ENCODE data around the gene RBPJL. TPM values are rescaled to one million over a fixed set of nuclear protein-coding genes. Genes with fewer than 3 reads are reported as not detected.

The RBPJL gene
- total RNA-seq, 1 experiment from 2014 or later = not detected

DNA sequence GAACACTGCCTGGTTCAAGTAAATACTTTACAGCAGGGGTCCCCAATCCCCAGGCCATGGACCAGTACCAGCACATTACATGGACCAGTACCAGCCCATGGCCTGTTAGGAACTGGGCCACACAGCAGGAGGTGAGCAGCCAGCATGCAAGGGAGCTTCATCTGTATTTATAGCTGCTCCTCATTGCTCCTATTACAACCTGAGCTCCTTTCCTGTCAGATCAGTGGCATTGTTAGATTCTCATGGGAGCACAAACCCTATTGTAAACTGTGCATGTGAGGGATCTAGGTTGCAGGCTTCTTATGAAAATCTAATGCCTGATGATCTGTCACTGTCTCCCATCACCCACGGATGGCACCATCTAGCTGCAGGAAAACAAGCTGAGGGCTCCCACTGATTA is 12.0 kb upstream of the RBPJL start:
- no TSS peak for BruUV-seq (replicated peaks)
- POLR2A ChIA-PET (ENCODE audit: unreplicated experiment) = no interaction called here
- Histone ChIP-seq H3F3A (ENCODE audit: low read length, unreplicated experiment) (no peaks in the 10 kb centered on the region), H3K4me1 (ENCODE audit: insufficient read depth, low read length) (peaks cover 6% of the 10 kb centered on the region), H3K9me3 (ENCODE audit: low read length) (no peaks in the 10 kb centered on the region), H3K27me3 (ENCODE audit: low read length) (no peaks in the 10 kb centered on the region), H3K79me2 (ENCODE audit: low read length) (no peaks in the 10 kb centered on the region), H3K9me2 (replicated peaks; ENCODE audit: low read length) (no peaks in the 10 kb centered on the region), H2AFZ (ENCODE audit: low read length) (no peak overlapping the region), H3K36me3 (ENCODE audit: low read depth, low read length) (no peaks in the 10 kb centered on the region), H4K20me1 (ENCODE audit: low read length) (no peaks in the 10 kb centered on the region), H3K27ac (ENCODE audit: low read length) (no peak overlapping the region), H3K4me3 (ENCODE audit: low read length) (no peak overlapping the region), H3K9ac (ENCODE audit: low read length) (no peak overlapping the region), H3K4me2 (ENCODE audit: low read length) (no peak overlapping the region)
- DNase-seq = no peak
- ATAC-seq = no peak
- CTCF ChIA-PET = interaction anchor here (0.6 to 2.4 kb wide), 12 partner anchors 10 to 1235 kb away, joined by 3 to 22 read pairs (median 4); partner anchors contain the start of genes SLPI and SYS1
- TF ChIP-seq, protein P1, sequence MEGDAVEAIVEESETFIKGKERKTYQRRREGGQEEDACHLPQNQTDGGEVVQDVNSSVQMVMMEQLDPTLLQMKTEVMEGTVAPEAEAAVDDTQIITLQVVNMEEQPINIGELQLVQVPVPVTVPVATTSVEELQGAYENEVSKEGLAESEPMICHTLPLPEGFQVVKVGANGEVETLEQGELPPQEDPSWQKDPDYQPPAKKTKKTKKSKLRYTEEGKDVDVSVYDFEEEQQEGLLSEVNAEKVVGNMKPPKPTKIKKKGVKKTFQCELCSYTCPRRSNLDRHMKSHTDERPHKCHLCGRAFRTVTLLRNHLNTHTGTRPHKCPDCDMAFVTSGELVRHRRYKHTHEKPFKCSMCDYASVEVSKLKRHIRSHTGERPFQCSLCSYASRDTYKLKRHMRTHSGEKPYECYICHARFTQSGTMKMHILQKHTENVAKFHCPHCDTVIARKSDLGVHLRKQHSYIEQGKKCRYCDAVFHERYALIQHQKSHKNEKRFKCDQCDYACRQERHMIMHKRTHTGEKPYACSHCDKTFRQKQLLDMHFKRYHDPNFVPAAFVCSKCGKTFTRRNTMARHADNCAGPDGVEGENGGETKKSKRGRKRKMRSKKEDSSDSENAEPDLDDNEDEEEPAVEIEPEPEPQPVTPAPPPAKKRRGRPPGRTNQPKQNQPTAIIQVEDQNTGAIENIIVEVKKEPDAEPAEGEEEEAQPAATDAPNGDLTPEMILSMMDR (conservative IDR thresholded peaks at IDR 0.05; ENCODE audit: low read depth, low read length) = no peak
- TF ChIP-seq EZH2phosphoT487 (IDR thresholded peaks at IDR 0.05; ENCODE audit: borderline replicate concordance, low read length) = no peak
- no peak for TF ChIP-seq EZH2 (IDR thresholded peaks at IDR 0.05; ENCODE audit: low read length, unreplicated experiment)
- intact Hi-C loops (cut with micrococcal nuclease) = loop anchor here (5.0 kb wide), 2 partner anchors 107 to 382 kb away; partner anchors contain the start of gene PABPC1L

DNA sequence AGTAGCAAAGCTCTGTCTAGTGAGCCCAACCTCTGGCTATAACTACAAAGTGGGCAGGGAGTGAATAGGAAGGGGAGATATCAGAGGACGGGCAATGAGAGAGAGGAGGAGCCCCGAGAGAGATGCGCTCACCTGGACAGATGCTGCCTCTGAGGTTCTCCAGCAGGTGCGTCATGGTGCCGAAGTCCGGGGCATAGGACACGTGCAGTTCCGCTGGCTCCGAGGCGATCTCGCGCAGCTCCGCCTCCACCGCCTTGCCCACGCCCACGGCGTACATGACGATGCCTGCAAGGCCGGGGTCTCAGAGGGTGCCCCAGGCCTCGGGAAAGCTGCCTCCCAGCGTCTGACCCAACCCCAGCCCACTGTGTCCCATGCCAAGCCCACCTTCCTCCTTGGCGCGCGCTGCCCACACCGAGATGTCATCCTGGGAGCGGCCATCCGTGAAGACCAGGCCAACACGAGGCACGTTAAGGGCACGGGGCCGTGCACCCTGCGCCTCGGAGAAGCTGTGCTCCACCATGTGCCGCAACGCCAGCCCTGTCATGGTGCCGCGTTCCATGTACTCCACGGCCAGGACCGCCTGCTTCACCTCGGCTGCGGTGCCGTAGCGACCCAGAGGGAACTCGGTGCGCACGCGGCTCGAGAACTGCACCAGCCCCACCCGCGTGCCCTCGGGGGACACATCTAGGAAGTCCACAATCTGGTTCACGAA is 8.7 kb upstream of the RBPJL start:
- ChIA-PET POLR2A (ENCODE audit: unreplicated experiment) (interaction anchor here (0.6 kb wide), 1 partner anchor 416 kb away, joined by 4 read pairs; no protein-coding TSS in a partner anchor), CTCF (no interaction called here)
- Histone ChIP-seq H3K27me3 (ENCODE audit: low read length) (no peaks in the 10 kb centered on the region), H3K4me3 (ENCODE audit: low read length) (no peak overlapping the region), H3K36me3 (ENCODE audit: low read depth, low read length) (no peaks in the 10 kb centered on the region), H3K4me1 (ENCODE audit: insufficient read depth, low read length) (peaks cover 5% of the 10 kb centered on the region), H3K79me2 (ENCODE audit: low read length) (no peaks in the 10 kb centered on the region), H3K9me3 (ENCODE audit: low read length) (no peaks in the 10 kb centered on the region), H4K20me1 (ENCODE audit: low read length) (no peaks in the 10 kb centered on the region), H3K9me2 (replicated peaks; ENCODE audit: low read length) (no peaks in the 10 kb centered on the region), H3K27ac (ENCODE audit: low read length) (no peak overlapping the region), H3F3A (ENCODE audit: low read length, unreplicated experiment) (no peaks in the 10 kb centered on the region), H2AFZ (ENCODE audit: low read length) (no peak overlapping the region), H3K4me2 (ENCODE audit: low read length) (no peak overlapping the region), H3K9ac (ENCODE audit: low read length) (no peak overlapping the region)
- TF ChIP-seq, protein P1 (conservative IDR thresholded peaks at IDR 0.05; ENCODE audit: low read depth, low read length) = no peak
- TF ChIP-seq EZH2 (IDR thresholded peaks at IDR 0.05; ENCODE audit: low read length, unreplicated experiment) (no peak), EZH2phosphoT487 (IDR thresholded peaks at IDR 0.05; ENCODE audit: borderline replicate concordance, low read length) (no peak)
- ATAC-seq (no peak), DNase-seq (no peak)
- BruUV-seq (replicated peaks) = no TSS peak
- intact Hi-C loops (cut with micrococcal nuclease) = no loop called here

DNA sequence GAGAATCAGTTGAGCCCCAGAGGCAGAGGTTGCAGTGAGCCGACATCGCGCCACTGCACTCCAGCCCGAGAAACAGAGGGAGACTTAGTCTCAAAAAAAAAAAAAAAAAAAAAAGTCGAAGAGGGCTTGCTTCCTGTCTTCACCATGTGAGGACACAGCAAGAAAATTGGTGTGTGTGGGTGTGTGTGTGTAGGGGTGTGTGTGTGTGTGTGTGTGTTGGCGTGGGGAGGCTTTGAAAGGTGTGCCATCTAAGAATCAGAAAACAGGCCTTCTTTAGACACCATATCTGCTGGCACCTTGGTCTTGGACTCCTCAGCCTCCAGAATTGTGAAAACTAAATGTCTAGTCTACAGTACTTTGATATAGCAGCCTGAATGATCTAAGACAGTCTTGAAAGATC is 6.9 kb upstream of the RBPJL start:
- no peaks in the 10 kb centered on the region for H3F3A ChIP-seq (ENCODE audit: low read length, unreplicated experiment)
- POLR2A ChIA-PET (ENCODE audit: unreplicated experiment) = no interaction called here
- TF ChIP-seq EZH2 (IDR thresholded peaks at IDR 0.05; ENCODE audit: low read length, unreplicated experiment) = no peak
- TF ChIP-seq, protein P1 (conservative IDR thresholded peaks at IDR 0.05; ENCODE audit: low read depth, low read length) = no peak
- no peak for TF ChIP-seq EZH2phosphoT487 (IDR thresholded peaks at IDR 0.05; ENCODE audit: borderline replicate concordance, low read length)
- no peaks in the 10 kb centered on the region for H3K9me3 ChIP-seq (ENCODE audit: low read length)
- H3K27ac ChIP-seq (ENCODE audit: low read length) = no peak overlapping the region
- no peak overlapping the region for H3K4me2 ChIP-seq (ENCODE audit: low read length)
- no peaks in the 10 kb centered on the region for H4K20me1 ChIP-seq (ENCODE audit: low read length)
- no peaks in the 10 kb centered on the region for H3K27me3 ChIP-seq (ENCODE audit: low read length)
- no peaks in the 10 kb centered on the region for H3K36me3 ChIP-seq (ENCODE audit: low read depth, low read length)
- ATAC-seq (no peak), DNase-seq (no peak)
- H3K9ac ChIP-seq (ENCODE audit: low read length) = no peak overlapping the region
- BruUV-seq (replicated peaks) = no TSS peak
- no peaks in the 10 kb centered on the region for H3K4me1 ChIP-seq (ENCODE audit: insufficient read depth, low read length)
- H3K79me2 ChIP-seq (ENCODE audit: low read length) = no peaks in the 10 kb centered on the region
- H3K9me2 ChIP-seq (replicated peaks; ENCODE audit: low read length) = no peaks in the 10 kb centered on the region
- CTCF ChIA-PET = no interaction called here
- no peak overlapping the region for H2AFZ ChIP-seq (ENCODE audit: low read length)
- intact Hi-C loops (cut with micrococcal nuclease) = no loop called here
- no peak overlapping the region for H3K4me3 ChIP-seq (ENCODE audit: low read length)
